HCT116 (cell line): ENCODE measurements around the gene AATF.

Experiments used
- CBX3 ChIP-seq: IDR thresholded peaks from 2 replicates; pipeline ENCODE4 v1.6.1; 2012; ENCODE audit warnings: low read depth
- POLR2AphosphoS5 ChIP-seq: IDR thresholded peaks from 2 replicates; pipeline ENCODE4 v1.6.1; 2011; ENCODE audit warnings: mild to moderate bottlenecking, low read depth, low read length, moderate library complexity
- RAD21 ChIP-seq: IDR thresholded peaks from 2 replicates; pipeline ENCODE4 v1.6.1; 2012; ENCODE audit warnings: low read depth, mild to moderate bottlenecking
- SRF ChIP-seq: IDR thresholded peaks from 2 replicates; pipeline ENCODE4 v1.6.1; 2012; ENCODE audit warnings: low read depth
- TF ChIP-seq, protein P1 (sequence below), 3 experiments: fragments of 200-600 bp in 1 of 3; sonication (generic) in 1 of 3; IDR thresholded peaks in 2 of 3; conservative IDR thresholded peaks in 1 of 3; 2 replicates each; pipeline ENCODE4 v1.5.1; 2012 to 2017; ENCODE audit warnings: low read depth in 2 of 3, low read length in 2 of 3, antibody characterized with exemption in 1 of 3, borderline replicate concordance in 1 of 3, control low read depth in 1 of 3, mild to moderate bottlenecking in 1 of 3, mixed read lengths in 1 of 3, mixed run types in 1 of 3, moderate library complexity in 1 of 3; ENCODE audit not compliant: insufficient read depth in 1 of 3
- TF ChIP-seq, protein P2 (sequence below): IDR thresholded peaks from 2 replicates; pipeline ENCODE4 v1.6.1; 2012

DNA sequence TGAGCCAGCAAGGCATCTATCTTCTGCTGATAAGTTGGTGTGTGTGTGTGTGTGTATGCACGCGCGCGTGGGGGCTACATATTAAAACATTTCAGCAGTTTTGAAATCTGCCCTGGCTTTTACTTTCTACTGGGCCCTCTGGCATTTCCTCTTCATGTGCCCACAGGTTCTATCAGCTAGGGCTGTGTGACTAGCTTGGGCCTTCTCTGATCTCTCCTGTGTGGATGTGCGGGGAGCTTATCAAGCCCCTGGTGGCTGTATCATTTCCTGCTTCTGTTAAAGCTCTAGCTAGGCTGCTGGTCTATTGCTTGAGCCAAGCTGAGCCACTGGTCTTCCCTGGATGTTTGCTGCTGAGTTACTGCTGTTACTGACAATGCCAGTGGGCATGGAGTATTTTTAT, 132.5 kb downstream of the AATF start:
- no peak for TF ChIP-seq RAD21
- no peak for TF ChIP-seq SRF
- TF ChIP-seq, protein P1, sequence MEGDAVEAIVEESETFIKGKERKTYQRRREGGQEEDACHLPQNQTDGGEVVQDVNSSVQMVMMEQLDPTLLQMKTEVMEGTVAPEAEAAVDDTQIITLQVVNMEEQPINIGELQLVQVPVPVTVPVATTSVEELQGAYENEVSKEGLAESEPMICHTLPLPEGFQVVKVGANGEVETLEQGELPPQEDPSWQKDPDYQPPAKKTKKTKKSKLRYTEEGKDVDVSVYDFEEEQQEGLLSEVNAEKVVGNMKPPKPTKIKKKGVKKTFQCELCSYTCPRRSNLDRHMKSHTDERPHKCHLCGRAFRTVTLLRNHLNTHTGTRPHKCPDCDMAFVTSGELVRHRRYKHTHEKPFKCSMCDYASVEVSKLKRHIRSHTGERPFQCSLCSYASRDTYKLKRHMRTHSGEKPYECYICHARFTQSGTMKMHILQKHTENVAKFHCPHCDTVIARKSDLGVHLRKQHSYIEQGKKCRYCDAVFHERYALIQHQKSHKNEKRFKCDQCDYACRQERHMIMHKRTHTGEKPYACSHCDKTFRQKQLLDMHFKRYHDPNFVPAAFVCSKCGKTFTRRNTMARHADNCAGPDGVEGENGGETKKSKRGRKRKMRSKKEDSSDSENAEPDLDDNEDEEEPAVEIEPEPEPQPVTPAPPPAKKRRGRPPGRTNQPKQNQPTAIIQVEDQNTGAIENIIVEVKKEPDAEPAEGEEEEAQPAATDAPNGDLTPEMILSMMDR (IDR thresholded peaks at IDR 0.05 in 2 of 3, conservative IDR thresholded peaks at IDR 0.05 in 1 of 3; ENCODE audit: borderline replicate concordance in 1 of 3, insufficient read depth in 1 of 3, low read depth in 2 of 3, low read length in 2 of 3) = 0 out of 6 replicates have a peak, but pooled peaks of 1 of the 3 experiments have one; percentile 10
- TF ChIP-seq, protein P2, sequence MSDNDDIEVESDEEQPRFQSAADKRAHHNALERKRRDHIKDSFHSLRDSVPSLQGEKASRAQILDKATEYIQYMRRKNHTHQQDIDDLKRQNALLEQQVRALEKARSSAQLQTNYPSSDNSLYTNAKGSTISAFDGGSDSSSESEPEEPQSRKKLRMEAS = no peak
- TF ChIP-seq POLR2AphosphoS5 = no peak
- TF ChIP-seq CBX3 = no peak
